SU-DHL-6 (cell line): Measurements from ENCODE around the gene PDCD11.

Experiments
- H2AFZ ChIP-seq: fragments of 200-600 bp; sonication (generic); 2 replicates; pipeline ENCODE4 v1.6.1; 2014; ENCODE audit warnings: low read depth, mild to moderate bottlenecking, moderate library complexity, mixed read lengths, antibody characterized with exemption, low read length; ENCODE audit not compliant: severe bottlenecking
- H3F3A ChIP-seq: fragments of 200-600 bp; shearing (Covaris generic); 2 replicates; pipeline ENCODE4 v1.6.0; 2016; ENCODE audit warnings: antibody characterized with exemption, mild to moderate bottlenecking; ENCODE audit not compliant: insufficient read depth
- H3K27ac ChIP-seq: fragments of 200-600 bp; sonication (generic); 2 replicates; pipeline ENCODE4 v1.5.1; 2016; ENCODE audit warnings: low read depth, mild to moderate bottlenecking, low read length, moderate library complexity, mixed read lengths
- H3K27me3 ChIP-seq: fragments of 200-600 bp; sonication (generic), shearing (Covaris generic); 2 replicates; pipeline ENCODE4 v1.6.0; 2014; ENCODE audit warnings: mild to moderate bottlenecking, low read length
- H3K36me3 ChIP-seq: fragments of 200-600 bp; sonication (generic); 2 replicates; pipeline ENCODE4 v1.6.1; 2014; ENCODE audit warnings: mild to moderate bottlenecking, low read length, mixed read lengths
- H3K4me2 ChIP-seq: fragments of 300-600, 200-600 bp; shearing (Covaris generic), sonication (generic); 2 replicates; pipeline ENCODE4 v1.6.0; 2014; ENCODE audit warnings: low read length, low read depth, mild to moderate bottlenecking; ENCODE audit not compliant: poor library complexity, severe bottlenecking
- H3K4me3 ChIP-seq: fragments of 200-600 bp; sonication (generic); 2 replicates; pipeline ENCODE4 v1.5.1; 2014; ENCODE audit warnings: antibody characterized with exemption, low read length, mild to moderate bottlenecking, mixed read lengths; ENCODE audit not compliant: insufficient read depth, poor library complexity, severe bottlenecking
- H3K79me2 ChIP-seq: fragments of 200-600 bp; sonication (generic); 2 replicates; pipeline ENCODE4 v1.6.1; 2014; ENCODE audit warnings: mild to moderate bottlenecking, low read length, moderate library complexity; ENCODE audit not compliant: insufficient read depth
- H3K9ac ChIP-seq: fragments of 200-600 bp; sonication (generic); 2 replicates; pipeline ENCODE4 v1.7.0; 2014; ENCODE audit warnings: mild to moderate bottlenecking, low read length
- H3K9me2 ChIP-seq: fragments of 200-600 bp; sonication (generic); replicated peaks from 2 replicates; pipeline ENCODE4 v1.6.1; 2014; ENCODE audit warnings: low read length; ENCODE audit not compliant: insufficient read depth
- H3K9me3 ChIP-seq: fragments of 200-600 bp; sonication (generic); 2 replicates; pipeline ENCODE4 v1.6.1; 2014; ENCODE audit warnings: low read length, mixed read lengths; ENCODE audit not compliant: insufficient read depth
- H4K20me1 ChIP-seq: fragments of 200-600 bp; sonication (generic); 2 replicates; pipeline ENCODE4 v1.6.1; 2014; ENCODE audit warnings: low read depth, mild to moderate bottlenecking, antibody characterized with exemption, low read length, moderate library complexity, mixed read lengths
- CTCF ChIP-seq: fragments of 200-600 bp; sonication (generic); IDR thresholded peaks from one replicate; pipeline ENCODE4 v1.5.1; 2017; ENCODE audit warnings: antibody characterized with exemption, mild to moderate bottlenecking, low read length, moderate library complexity; ENCODE audit not compliant: insufficient read depth, poor library complexity, severe bottlenecking
- EZH2phosphoT487 ChIP-seq: fragments of 200-600 bp; sonication (generic), shearing (Covaris generic); conservative IDR thresholded peaks from 2 replicates; pipeline ENCODE4 v1.6.1; 2018; ENCODE audit warnings: mild to moderate bottlenecking, antibody characterized with exemption, low read length, moderate library complexity, mixed read lengths

The PDCD11 gene

GRCh38 chr10:103467406-103467805 lies 71.0 kb downstream of the PDCD11 start:
- peak overlapping the region; percentile 31 for H3K9ac ChIP-seq
- no peaks in the 10 kb centered on the region for H3K9me3 ChIP-seq
- H3K27ac ChIP-seq: peak overlapping the region; percentile 68
- H3K9me2 ChIP-seq: no peaks in the 10 kb centered on the region
- peaks cover 19% of the 10 kb centered on the region for H3F3A ChIP-seq
- H3K27me3 ChIP-seq: no peaks in the 10 kb centered on the region
- no peaks in the 10 kb centered on the region for H3K36me3 ChIP-seq
- H3K4me2 ChIP-seq: peak overlapping the region; percentile 31
- H3K4me3 ChIP-seq: no peak overlapping the region
- H4K20me1 ChIP-seq: no peaks in the 10 kb centered on the region
- H3K79me2 ChIP-seq: no peaks in the 10 kb centered on the region
- H2AFZ ChIP-seq: peak overlapping the region; percentile 70
- no peak for TF ChIP-seq EZH2phosphoT487
- TF ChIP-seq CTCF: no peak

GRCh38 chr10:103469201-103469600 lies 72.8 kb downstream of the PDCD11 start:
- TF ChIP-seq CTCF (no peak), EZH2phosphoT487 (no peak)
- Histone ChIP-seq H3K4me2 (no peak overlapping the region), H4K20me1 (no peaks in the 10 kb centered on the region), H3K27ac (no peak overlapping the region), H3K9me3 (no peaks in the 10 kb centered on the region), H3K9me2 (no peaks in the 10 kb centered on the region), H3K9ac (no peak overlapping the region), H3K79me2 (no peaks in the 10 kb centered on the region), H3K4me3 (no peak overlapping the region), H2AFZ (no peak overlapping the region), H3K36me3 (no peaks in the 10 kb centered on the region), H3F3A (peaks cover 19% of the 10 kb centered on the region), H3K27me3 (no peaks in the 10 kb centered on the region)

GRCh38 chr10:103470761-103471653 lies 74.6 kb downstream of the PDCD11 start:
- peaks cover 19% of the 10 kb centered on the region for H3F3A ChIP-seq
- TF ChIP-seq EZH2phosphoT487: no peak
- no peak for TF ChIP-seq CTCF
- peak overlapping the region; percentile 25 for H3K4me3 ChIP-seq
- H3K9me2 ChIP-seq: no peaks in the 10 kb centered on the region
- H4K20me1 ChIP-seq: no peaks in the 10 kb centered on the region
- H3K27ac ChIP-seq: peak overlapping the region; percentile 61
- H3K27me3 ChIP-seq: no peaks in the 10 kb centered on the region
- no peaks in the 10 kb centered on the region for H3K9me3 ChIP-seq
- peak overlapping the region; percentile 73 for H2AFZ ChIP-seq
- H3K79me2 ChIP-seq: no peaks in the 10 kb centered on the region
- H3K9ac ChIP-seq: peak overlapping the region; percentile 47
- H3K4me2 ChIP-seq: peak overlapping the region; percentile 61
- no peaks in the 10 kb centered on the region for H3K36me3 ChIP-seq
